Measurements from ENCODE around the gene RBBP6.
"Not testable (repeated sequence)": the region's sequence is repeated elsewhere in the genome, so short reads cannot be mapped to it uniquely, and the experiment has no call there.

The RBBP6 gene

GRCh38 chr16:24568392-24568791, 29.0 kb downstream of the RBBP6 start:
- Histone ChIP-seq H3K27ac (ENCODE audit: low read length) (no peak overlapping the region), H3K4me1 (ENCODE audit: control insufficient read depth, insufficient read depth, low read length) (no peaks in the 10 kb centered on the region), H3K27me3 (ENCODE audit: control insufficient read depth in 1 of 2, insufficient read depth in 2 of 2, low read length in 2 of 2) (no peaks in the 10 kb centered on the region), H3K4me3 (ENCODE audit: low read length in 2 of 2) (no peak overlapping the region), H3K9ac (ENCODE audit: low read length in 2 of 2) (no peak overlapping the region), H3K36me3 (ENCODE audit: control insufficient read depth in 2 of 2, insufficient read depth in 2 of 2, low read length in 2 of 2) (peaks cover 50 to 65% of the 10 kb centered on the region in 2 donors), H3K9me3 (ENCODE audit: control insufficient read depth in 2 of 2, low read length in 2 of 2) (no peaks in the 10 kb centered on the region)

GRCh38 chr16:24571096-24571495, 31.7 kb downstream of the RBBP6 start:
- Histone ChIP-seq H3K4me3 (ENCODE audit: low read length in 2 of 2) (no peak overlapping the region), H3K4me1 (ENCODE audit: control insufficient read depth, insufficient read depth, low read length) (no peaks in the 10 kb centered on the region), H3K27me3 (ENCODE audit: control insufficient read depth in 1 of 2, insufficient read depth in 2 of 2, low read length in 2 of 2) (no peaks in the 10 kb centered on the region), H3K36me3 (ENCODE audit: control insufficient read depth in 2 of 2, insufficient read depth in 2 of 2, low read length in 2 of 2) (peaks cover 34 to 48% of the 10 kb centered on the region in 2 donors), H3K9me3 (ENCODE audit: control insufficient read depth in 2 of 2, low read length in 2 of 2) (no peaks in the 10 kb centered on the region), H3K9ac (ENCODE audit: low read length in 2 of 2) (no peak overlapping the region), H3K27ac (ENCODE audit: low read length) (no peak overlapping the region)

GRCh38 chr16:24572069-24572468, 32.7 kb downstream of the RBBP6 start:
- Histone ChIP-seq H3K4me3 (ENCODE audit: low read length in 2 of 2) (no peak overlapping the region), H3K27me3 (ENCODE audit: control insufficient read depth in 1 of 2, insufficient read depth in 2 of 2, low read length in 2 of 2) (no peaks in the 10 kb centered on the region), H3K4me1 (ENCODE audit: control insufficient read depth, insufficient read depth, low read length) (no peaks in the 10 kb centered on the region), H3K36me3 (ENCODE audit: control insufficient read depth in 2 of 2, insufficient read depth in 2 of 2, low read length in 2 of 2) (peaks cover 26 to 42% of the 10 kb centered on the region in 2 donors), H3K27ac (ENCODE audit: low read length) (no peak overlapping the region), H3K9ac (ENCODE audit: low read length in 2 of 2) (no peak overlapping the region), H3K9me3 (ENCODE audit: control insufficient read depth in 2 of 2, low read length in 2 of 2) (no peaks in the 10 kb centered on the region)

GRCh38 chr16:24573141-24573540, 33.8 kb downstream of the RBBP6 start:
- H3K9me3 ChIP-seq (ENCODE audit: control insufficient read depth in 2 of 2, low read length in 2 of 2): no peaks in the 10 kb centered on the region
- H3K4me1 ChIP-seq (ENCODE audit: control insufficient read depth, insufficient read depth, low read length): no peaks in the 10 kb centered on the region
- H3K9ac ChIP-seq (ENCODE audit: low read length in 2 of 2): no peak overlapping the region
- H3K27ac ChIP-seq (ENCODE audit: low read length): no peak overlapping the region
- peaks cover 16 to 31% of the 10 kb centered on the region in 2 donors for H3K36me3 ChIP-seq (ENCODE audit: control insufficient read depth in 2 of 2, insufficient read depth in 2 of 2, low read length in 2 of 2)
- no peaks in the 10 kb centered on the region for H3K27me3 ChIP-seq (ENCODE audit: control insufficient read depth in 1 of 2, insufficient read depth in 2 of 2, low read length in 2 of 2)
- no peak overlapping the region for H3K4me3 ChIP-seq (ENCODE audit: low read length in 2 of 2)

GRCh38 chr16:24574515-24575485, 35.4 kb downstream of the RBBP6 start:
- not testable (repeated sequence) for H3K9ac ChIP-seq (ENCODE audit: low read length in 2 of 2); H3K4me1 ChIP-seq (ENCODE audit: control insufficient read depth, insufficient read depth, low read length); H3K27ac ChIP-seq (ENCODE audit: low read length); H3K4me3 ChIP-seq (ENCODE audit: low read length in 2 of 2); H3K9me3 ChIP-seq (ENCODE audit: control insufficient read depth in 2 of 2, low read length in 2 of 2); H3K27me3 ChIP-seq (ENCODE audit: control insufficient read depth in 1 of 2, insufficient read depth in 2 of 2, low read length in 2 of 2)
- H3K36me3 ChIP-seq (ENCODE audit: control insufficient read depth in 2 of 2, insufficient read depth in 2 of 2, low read length in 2 of 2): peaks cover 5 to 15% of the 10 kb centered on the region in 2 donors

- not testable (repeated sequence) for H3K4me1 ChIP-seq (ENCODE audit: control insufficient read depth, insufficient read depth, low read length); H3K27me3 ChIP-seq (ENCODE audit: control insufficient read depth in 1 of 2, insufficient read depth in 2 of 2, low read length in 2 of 2); H3K9me3 ChIP-seq (ENCODE audit: control insufficient read depth in 2 of 2, low read length in 2 of 2); H3K9ac ChIP-seq (ENCODE audit: low read length in 2 of 2); H3K27ac ChIP-seq (ENCODE audit: low read length); H3K4me3 ChIP-seq (ENCODE audit: low read length in 2 of 2)
- H3K36me3 ChIP-seq (ENCODE audit: control insufficient read depth in 2 of 2, insufficient read depth in 2 of 2, low read length in 2 of 2): peaks cover 3 to 14% of the 10 kb centered on the region in 2 donors
These were observed 36.4 kb downstream of the RBBP6 start for GRCh38 chr16:24575791-24576190.

- H3K27me3 ChIP-seq (ENCODE audit: control insufficient read depth in 1 of 2, insufficient read depth in 2 of 2, low read length in 2 of 2): no peaks in the 10 kb centered on the region
- H3K4me1 ChIP-seq (ENCODE audit: control insufficient read depth, insufficient read depth, low read length): no peaks in the 10 kb centered on the region
- no peak overlapping the region for H3K4me3 ChIP-seq (ENCODE audit: low read length in 2 of 2)
- peaks cover 0 to 2% of the 10 kb centered on the region in 2 donors for H3K36me3 ChIP-seq (ENCODE audit: control insufficient read depth in 2 of 2, insufficient read depth in 2 of 2, low read length in 2 of 2)
- H3K9me3 ChIP-seq (ENCODE audit: control insufficient read depth in 2 of 2, low read length in 2 of 2): no peaks in the 10 kb centered on the region
- no peak overlapping the region for H3K27ac ChIP-seq (ENCODE audit: low read length)
- H3K9ac ChIP-seq (ENCODE audit: low read length in 2 of 2): no peak overlapping the region
These were observed 37.8 kb downstream of the RBBP6 start for GRCh38 chr16:24577167-24577566.

GRCh38 chr16:24580665-24581064, 41.3 kb downstream of the RBBP6 start:
- H3K27ac ChIP-seq (ENCODE audit: low read length): no peak overlapping the region
- no peak overlapping the region for H3K9ac ChIP-seq (ENCODE audit: low read length in 2 of 2)
- H3K27me3 ChIP-seq (ENCODE audit: control insufficient read depth in 1 of 2, insufficient read depth in 2 of 2, low read length in 2 of 2): no peaks in the 10 kb centered on the region
- no peaks in the 10 kb centered on the region for H3K9me3 ChIP-seq (ENCODE audit: control insufficient read depth in 2 of 2, low read length in 2 of 2)
- no peaks in the 10 kb centered on the region for H3K36me3 ChIP-seq (ENCODE audit: control insufficient read depth in 2 of 2, insufficient read depth in 2 of 2, low read length in 2 of 2)
- H3K4me3 ChIP-seq (ENCODE audit: low read length in 2 of 2): no peak overlapping the region
- no peaks in the 10 kb centered on the region for H3K4me1 ChIP-seq (ENCODE audit: control insufficient read depth, insufficient read depth, low read length)

GRCh38 chr16:24583494-24583893, 44.1 kb downstream of the RBBP6 start:
- Histone ChIP-seq H3K4me3 (ENCODE audit: low read length in 2 of 2) (no peak overlapping the region), H3K27me3 (ENCODE audit: control insufficient read depth in 1 of 2, insufficient read depth in 2 of 2, low read length in 2 of 2) (no peaks in the 10 kb centered on the region), H3K36me3 (ENCODE audit: control insufficient read depth in 2 of 2, insufficient read depth in 2 of 2, low read length in 2 of 2) (no peaks in the 10 kb centered on the region), H3K9me3 (ENCODE audit: control insufficient read depth in 2 of 2, low read length in 2 of 2) (no peaks in the 10 kb centered on the region), H3K27ac (ENCODE audit: low read length) (no peak overlapping the region), H3K9ac (ENCODE audit: low read length in 2 of 2) (no peak overlapping the region), H3K4me1 (ENCODE audit: control insufficient read depth, insufficient read depth, low read length) (no peaks in the 10 kb centered on the region)

- Histone ChIP-seq H3K4me3 (ENCODE audit: low read length in 2 of 2) (no peak overlapping the region), H3K9me3 (ENCODE audit: control insufficient read depth in 2 of 2, low read length in 2 of 2) (no peaks in the 10 kb centered on the region), H3K9ac (ENCODE audit: low read length in 2 of 2) (no peak overlapping the region), H3K27ac (ENCODE audit: low read length) (no peak overlapping the region), H3K4me1 (ENCODE audit: control insufficient read depth, insufficient read depth, low read length) (no peaks in the 10 kb centered on the region), H3K36me3 (ENCODE audit: control insufficient read depth in 2 of 2, insufficient read depth in 2 of 2, low read length in 2 of 2) (no peaks in the 10 kb centered on the region), H3K27me3 (ENCODE audit: control insufficient read depth in 1 of 2, insufficient read depth in 2 of 2, low read length in 2 of 2) (no peaks in the 10 kb centered on the region)
These were observed 50.6 kb downstream of the RBBP6 start for GRCh38 chr16:24589997-24590396.

- no peaks in the 10 kb centered on the region for H3K36me3 ChIP-seq (ENCODE audit: control insufficient read depth in 2 of 2, insufficient read depth in 2 of 2, low read length in 2 of 2)
- no peaks in the 10 kb centered on the region for H3K4me1 ChIP-seq (ENCODE audit: control insufficient read depth, insufficient read depth, low read length)
- H3K9ac ChIP-seq (ENCODE audit: low read length in 2 of 2): no peak overlapping the region
- H3K4me3 ChIP-seq (ENCODE audit: low read length in 2 of 2): no peak overlapping the region
- no peaks in the 10 kb centered on the region for H3K9me3 ChIP-seq (ENCODE audit: control insufficient read depth in 2 of 2, low read length in 2 of 2)
- no peak overlapping the region for H3K27ac ChIP-seq (ENCODE audit: low read length)
- no peaks in the 10 kb centered on the region for H3K27me3 ChIP-seq (ENCODE audit: control insufficient read depth in 1 of 2, insufficient read depth in 2 of 2, low read length in 2 of 2)
These were observed 59.5 kb downstream of the RBBP6 start for GRCh38 chr16:24598777-24599437.
